Uterus (tissue), 2 donors: ENCODE data around the gene POGK.

Experiments
- CTCF ChIP-seq, 4 experiments: fragments of 200-600 bp in 2 of 4; fragments of 450-650 bp in 2 of 4; sonication (generic) in 2 of 4; IDR thresholded peaks; one replicate each; pipeline ENCODE4 v1.5.1; 2016 to 2019; ENCODE audit warnings: antibody characterized with exemption in 4 of 4, mild to moderate bottlenecking in 2 of 4, moderate library complexity in 1 of 4
- POLR2A ChIP-seq, 2 donors: fragments of 450-650 bp; IDR thresholded peaks; one replicate each; pipeline ENCODE4 v1.6.1; 2016; ENCODE audit warnings: antibody characterized with exemption in 2 of 2, mild to moderate bottlenecking in 1 of 2, moderate library complexity in 1 of 2

GRCh38 chr1:166870584-166870983, 31.3 kb downstream of the POGK start:
- no peak for TF ChIP-seq POLR2A (IDR thresholded peaks at IDR 0.05)
- TF ChIP-seq CTCF (IDR thresholded peaks at IDR 0.05) = no peak
